HCT116 (cell line): ENCODE data around the gene BABAM2. TPM values are rescaled to one million over a fixed set of nuclear protein-coding genes. Genes with fewer than 3 reads are reported as not detected.

Experiments
- ATAC-seq: fragments of 200-7000 bp; cut with Tn5 transposase; 2 replicates; pipeline ENCODE4 v1.9.1; 2020; ENCODE audit warnings: mild to moderate bottlenecking, moderate library complexity
- BruUV-seq: library from RNA; stranded (reverse); fragments of 400-500 nt; replicated peaks from 2 replicates; lab custom pipeline; 2021; lab: Mats Ljungman, UMichigan
- CTCF ChIA-PET: fragments of 300-600 bp; sonication (Branson Sonifier 250); formaldehyde crosslinking; loops from one replicate; lab custom pipeline; 2021; ENCODE audit warnings: antibody characterized with exemption; lab: Charles Lee
- POLR2A ChIA-PET: fragments of 300-600, 350-600 bp; sonication (Branson Sonifier 250); formaldehyde crosslinking; loops from one replicate; lab custom pipeline; 2021; ENCODE audit warnings: antibody characterized with exemption; lab: Charles Lee
- RAD21 ChIA-PET, 2 experiments: fragments of 300-600 bp; sonication (Branson Sonifier 250); formaldehyde crosslinking; loops; one replicate each; lab custom pipeline; 2023; ENCODE audit warnings: low total read pairs in 2 of 2; ENCODE audit not compliant: uncharacterized antibody in 2 of 2, unreplicated experiment in 2 of 2, low non-redundant PET in 1 of 2; lab: Charles Lee
- DNase-seq: peaks from one replicate; pipeline ENCODE4 v3.0.0-alpha.2; 2010; ENCODE audit warnings: low read depth, low spot score
- H2AFZ ChIP-seq: fragments of 200-600 bp; shearing (Covaris generic), sonication (generic); 2 replicates; pipeline ENCODE4 v1.6.1; 2017; ENCODE audit warnings: low read depth, mixed run types, mixed read lengths, antibody characterized with exemption, low read length; ENCODE audit not compliant: poor library complexity, severe bottlenecking
- H3K27ac ChIP-seq: 2 replicates; pipeline ENCODE4 v1.5.1; 2012; ENCODE audit warnings: low read depth, low read length
- H3K27me3 ChIP-seq: fragments of 200-600 bp; sonication (generic); 2 replicates; pipeline ENCODE4 v1.6.1; 2016; ENCODE audit warnings: mixed run types, low read length, mixed read lengths; ENCODE audit not compliant: insufficient read depth
- H3K36me3 ChIP-seq, 2 experiments: fragments of 200-500 bp in 1 of 2; fragments of 200-600 bp in 1 of 2; sonication (Bioruptor generic) in 1 of 2; sonication (generic) in 1 of 2; 2 replicates each; pipeline versions ENCODE4 v1.5.1 to v1.6.1; 2014 to 2016; ENCODE audit warnings: low read length in 2 of 2, inconsistent platforms in 1 of 2, mixed read lengths in 1 of 2, mixed run types in 1 of 2; ENCODE audit not compliant: insufficient read depth in 2 of 2, control insufficient read depth in 1 of 2
- H3K4me1 ChIP-seq, 2 experiments: fragments of 200-600 bp in 1 of 2; sonication (generic) in 1 of 2; 2 replicates each; pipeline versions ENCODE4 v1.5.1 to v1.6.1; 2012 to 2017; ENCODE audit warnings: low read length in 2 of 2, inconsistent platforms in 1 of 2, mild to moderate bottlenecking in 1 of 2, mixed read lengths in 1 of 2, mixed run types in 1 of 2, moderate library complexity in 1 of 2; ENCODE audit not compliant: insufficient read depth in 2 of 2, control insufficient read depth in 1 of 2
- H3K4me2 ChIP-seq: fragments of 200-600 bp; sonication (generic); 2 replicates; pipeline ENCODE4 v1.6.1; 2017; ENCODE audit warnings: mixed run types, low read length, mixed read lengths
- H3K4me3 ChIP-seq, 2 experiments: fragments of 200-600 bp in 1 of 2; sonication (generic) in 1 of 2; replicated peaks in 1 of 2; 2 replicates each; pipeline ENCODE4 v1.5.1; 2011 to 2016; ENCODE audit warnings: low read length in 2 of 2, control low read depth in 1 of 2, low read depth in 1 of 2, mild to moderate bottlenecking in 1 of 2, mixed read lengths in 1 of 2, mixed run types in 1 of 2
- H3K79me2 ChIP-seq: fragments of 200-600 bp; sonication (generic); 2 replicates; pipeline ENCODE4 v1.6.1; 2017; ENCODE audit warnings: mild to moderate bottlenecking, mixed run types, low read length, moderate library complexity, mixed read lengths; ENCODE audit not compliant: insufficient read depth
- H3K9ac ChIP-seq: fragments of 200-600 bp; sonication (generic); 2 replicates; pipeline ENCODE4 v1.6.1; 2016; ENCODE audit warnings: low read length, mixed read lengths
- H3K9me2 ChIP-seq: fragments of 200-600 bp; sonication (generic), shearing (Covaris generic); 2 replicates; pipeline ENCODE4 v1.6.1; 2017; ENCODE audit warnings: mixed run types, mild to moderate bottlenecking, moderate library complexity; ENCODE audit not compliant: insufficient read depth
- H3K9me3 ChIP-seq, 2 experiments: fragments of 200-500 bp in 1 of 2; fragments of 200-600 bp in 1 of 2; sonication (Bioruptor generic) in 1 of 2; sonication (generic) in 1 of 2; 2 replicates each; pipeline ENCODE4 v1.6.1; 2014 to 2017; ENCODE audit warnings: low read length in 2 of 2, mixed read lengths in 2 of 2, inconsistent platforms in 1 of 2, low read depth in 1 of 2, mild to moderate bottlenecking in 1 of 2, mixed run types in 1 of 2, moderate library complexity in 1 of 2; ENCODE audit not compliant: control insufficient read depth in 1 of 2, insufficient read depth in 1 of 2
- H4K20me1 ChIP-seq: fragments of 200-600 bp; sonication (generic), shearing (Covaris generic); 2 replicates; pipeline ENCODE4 v1.6.1; 2017; ENCODE audit warnings: mixed run types, mild to moderate bottlenecking, moderate library complexity; ENCODE audit not compliant: insufficient read depth
- ATF3 ChIP-seq: IDR thresholded peaks from 2 replicates; pipeline ENCODE4 v1.6.1; 2012
- CBX3 ChIP-seq: IDR thresholded peaks from 2 replicates; pipeline ENCODE4 v1.6.1; 2012; ENCODE audit warnings: low read depth
- CEBPB ChIP-seq: IDR thresholded peaks from 2 replicates; pipeline ENCODE4 v1.6.1; 2012; ENCODE audit warnings: low read depth
- CTCF ChIP-seq, 3 experiments: fragments of 200-600 bp in 1 of 3; sonication (generic) in 1 of 3; IDR thresholded peaks in 2 of 3; conservative IDR thresholded peaks in 1 of 3; 2 replicates each; pipeline ENCODE4 v1.5.1; 2012 to 2017; ENCODE audit warnings: low read depth in 2 of 3, low read length in 2 of 3, antibody characterized with exemption in 1 of 3, borderline replicate concordance in 1 of 3, control low read depth in 1 of 3, mild to moderate bottlenecking in 1 of 3, mixed read lengths in 1 of 3, mixed run types in 1 of 3, moderate library complexity in 1 of 3; ENCODE audit not compliant: insufficient read depth in 1 of 3
- EGR1 ChIP-seq: IDR thresholded peaks from 2 replicates; pipeline ENCODE4 v1.6.1; 2012; ENCODE audit warnings: low read depth
- ELF1 ChIP-seq: IDR thresholded peaks from 2 replicates; pipeline ENCODE4 v1.6.1; 2012; ENCODE audit warnings: low read depth, borderline replicate concordance
- EZH2 ChIP-seq: fragments of 200-600 bp; sonication (generic); IDR thresholded peaks from 2 replicates; pipeline ENCODE4 v1.6.1; 2017; ENCODE audit warnings: antibody characterized with exemption, mixed run types
- EZH2phosphoT487 ChIP-seq: fragments of 200-600 bp; IDR thresholded peaks from 2 replicates; pipeline ENCODE4 v1.6.1; 2018; ENCODE audit warnings: antibody characterized with exemption, borderline replicate concordance
- FOSL1 ChIP-seq: IDR thresholded peaks from 2 replicates; pipeline ENCODE4 v1.6.1; 2012; ENCODE audit warnings: low read depth
- JUND ChIP-seq: IDR thresholded peaks from 2 replicates; pipeline ENCODE4 v1.6.1; 2012
- POLR2A ChIP-seq: IDR thresholded peaks from 2 replicates; pipeline ENCODE4 v1.7.0; 2011; ENCODE audit warnings: borderline replicate concordance; ENCODE audit not compliant: insufficient read depth, insufficient read length; ENCODE audit errors: extremely low read depth
- POLR2AphosphoS5 ChIP-seq: IDR thresholded peaks from 2 replicates; pipeline ENCODE4 v1.6.1; 2011; ENCODE audit warnings: mild to moderate bottlenecking, low read depth, low read length, moderate library complexity
- RAD21 ChIP-seq: IDR thresholded peaks from 2 replicates; pipeline ENCODE4 v1.6.1; 2012; ENCODE audit warnings: low read depth, mild to moderate bottlenecking
- REST ChIP-seq: IDR thresholded peaks from 2 replicates; pipeline ENCODE4 v1.6.1; 2012; ENCODE audit warnings: low read depth
- SIN3A ChIP-seq: IDR thresholded peaks from 2 replicates; pipeline ENCODE4 v1.6.1; 2012; ENCODE audit warnings: low read depth
- SP1 ChIP-seq: IDR thresholded peaks from 2 replicates; pipeline ENCODE4 v1.6.1; 2012; ENCODE audit warnings: low read depth
- SRF ChIP-seq: IDR thresholded peaks from 2 replicates; pipeline ENCODE4 v1.6.1; 2012; ENCODE audit warnings: low read depth
- TCF7L2 ChIP-seq: IDR thresholded peaks from 2 replicates; pipeline ENCODE4 v1.7.0; 2011; ENCODE audit warnings: borderline replicate concordance, inconsistent platforms; ENCODE audit not compliant: insufficient read depth, insufficient read length; ENCODE audit errors: extremely low read depth
- YY1 ChIP-seq: IDR thresholded peaks from 2 replicates; pipeline ENCODE4 v1.6.1; 2011; ENCODE audit warnings: low read length, low read depth, moderate library complexity, mild to moderate bottlenecking; ENCODE audit not compliant: insufficient replicate concordance; ENCODE audit errors: extremely low read depth
- ZFX ChIP-seq: fragments of 450-650 bp; IDR thresholded peaks from 2 replicates; pipeline ENCODE4 v1.6.1; 2017
- ZNF274 ChIP-seq: fragments of 200-500 bp; sonication (Bioruptor generic); IDR thresholded peaks from 2 replicates; pipeline ENCODE4 v1.6.1; 2014; ENCODE audit warnings: mild to moderate bottlenecking, low read depth, low read length, inconsistent platforms
- intact Hi-C: fragments of 100-400 bp; cut with micrococcal nuclease; formaldehyde crosslinking; loops from 2 replicates; pipeline ENCODE4 v1.10.0; 2022
- total RNA-seq: library from RNA; stranded (reverse); gene quantifications from one replicate; pipeline ENCODE4 v1.2.1, GENCODE V29; 2021; ENCODE audit not compliant: unreplicated experiment
- TF ChIP-seq, protein P1 (sequence below): IDR thresholded peaks from 2 replicates; pipeline ENCODE4 v1.6.1; 2012

Gene BABAM2
- total RNA-seq, 1 experiment from 2014 or later: 23.8 TPM

GRCh38 chr2:27977731-27978312 lies 87.3 kb downstream of the BABAM2 start:
- Histone ChIP-seq H3K9me2 (no peaks in the 10 kb centered on the region), H3K4me1 (peaks cover 35 to 62% of the 10 kb centered on the region in 2 experiments), H3K79me2 (peaks cover 9% of the 10 kb centered on the region), H3K9ac (0 out of 2 replicates have a peak overlapping the region, but pooled peaks have one; percentile 4), H3K27ac (peak overlapping the region; percentile 71), H3K4me2 (peak overlapping the region; percentile 61), H3K36me3 (no peaks in the 10 kb centered on the region), H3K27me3 (no peaks in the 10 kb centered on the region), H3K4me3 (peak overlapping the region in 1 of 2 experiments; percentile 29; a peak in 2 of 4 replicates), H2AFZ (no peak overlapping the region), H4K20me1 (no peaks in the 10 kb centered on the region), H3K9me3 (no peaks in the 10 kb centered on the region)
- intact Hi-C loops: no loop called here
- ATAC-seq: peak; percentile 85
- DNase-seq: peak; percentile 84
- CTCF ChIA-PET: interaction anchor here (1.3 kb wide), 1 partner anchor 13 kb away, joined by 3 read pairs; no protein-coding TSS in a partner anchor
- RAD21 ChIA-PET: interaction anchor here in 1 of 2 experiments (0.6 kb wide), 1 partner anchor 403 kb away, joined by 3 read pairs; no protein-coding TSS in a partner anchor
- POLR2A ChIA-PET: no interaction called here
- no TSS peak for BruUV-seq
- TF ChIP-seq, protein P1, sequence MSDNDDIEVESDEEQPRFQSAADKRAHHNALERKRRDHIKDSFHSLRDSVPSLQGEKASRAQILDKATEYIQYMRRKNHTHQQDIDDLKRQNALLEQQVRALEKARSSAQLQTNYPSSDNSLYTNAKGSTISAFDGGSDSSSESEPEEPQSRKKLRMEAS: peak; percentile 50
- TF ChIP-seq TCF7L2 (peak; percentile 60), CEBPB (peak; percentile 90), RAD21 (no peak; the same call in 1 of the 2 replicates), SP1 (peak; percentile 77), ATF3 (no peak), EZH2 (no peak), SRF (peak; percentile 65; the same call in 1 of the 2 replicates), ELF1 (no peak), FOSL1 (peak; percentile 97), ZFX (no peak), POLR2AphosphoS5 (peak; percentile 30; the same call in 1 of the 2 replicates), REST (no peak), JUND (peak; percentile 96), YY1 (no peak), POLR2A (no peak), SIN3A (no peak; the same call in 1 of the 2 replicates), CTCF (IDR thresholded peaks at IDR 0.05 in 2 of 3, conservative IDR thresholded peaks at IDR 0.05 in 1 of 3; ENCODE audit: borderline replicate concordance in 1 of 3, insufficient read depth in 1 of 3, low read depth in 2 of 3, low read length in 2 of 3) (no peak), EZH2phosphoT487 (no peak), ZNF274 (no peak), EGR1 (no peak), CBX3 (peak; percentile 83; the same call in 1 of the 2 replicates)
